Small intestine (tissue), 7 donors: ENCODE data around the gene ZNF334. TPM values are rescaled to one million over a fixed set of nuclear protein-coding genes. Genes with fewer than 3 reads are reported as not detected.

Source experiments
- DNase-seq, 2 donors: peaks; one replicate each; pipeline versions ENCODE4 v3.0.0 to v3.0.0-alpha.2; 2013
- FAIRE-seq: peaks from 2 replicates; lab custom pipeline; 2012; peaks lifted over from hg19 to GRCh38; lab: Jason Lieb, UNC
- H3K27ac ChIP-seq, 3 donors: one replicate each; pipeline ENCODE4 v1.5.1; 2013; ENCODE audit warnings: low read length in 2 of 3, mild to moderate bottlenecking in 2 of 3, control low read depth in 1 of 3, inconsistent platforms in 1 of 3, low read depth in 1 of 3, moderate library complexity in 1 of 3
- H3K27me3 ChIP-seq, 3 donors: one replicate each; pipeline ENCODE4 v1.6.1; 2013; ENCODE audit warnings: low read length in 3 of 3, inconsistent platforms in 1 of 3; ENCODE audit not compliant: control insufficient read depth in 3 of 3, insufficient read depth in 3 of 3
- H3K36me3 ChIP-seq, 3 donors: one replicate each; pipeline ENCODE4 v1.6.1; 2013; ENCODE audit warnings: low read length in 3 of 3, inconsistent platforms in 1 of 3, low read depth in 1 of 3, mild to moderate bottlenecking in 1 of 3, moderate library complexity in 1 of 3; ENCODE audit not compliant: control insufficient read depth in 3 of 3, insufficient read depth in 2 of 3
- H3K4me1 ChIP-seq, 3 donors: one replicate each; pipeline ENCODE4 v1.6.1; 2013; ENCODE audit warnings: low read length in 2 of 3, inconsistent platforms in 1 of 3, low read depth in 1 of 3, mild to moderate bottlenecking in 1 of 3, moderate library complexity in 1 of 3; ENCODE audit not compliant: control insufficient read depth in 3 of 3, insufficient read depth in 2 of 3
- H3K4me3 ChIP-seq, 3 donors: one replicate each; pipeline ENCODE4 v1.5.1; 2013; ENCODE audit warnings: low read length in 3 of 3, control low read depth in 1 of 3, inconsistent platforms in 1 of 3, low read depth in 1 of 3, mild to moderate bottlenecking in 1 of 3, moderate library complexity in 1 of 3
- H3K9me3 ChIP-seq, 2 donors: one replicate each; pipeline ENCODE4 v1.6.1; 2013; ENCODE audit warnings: low read depth in 1 of 2, low read length in 1 of 2; ENCODE audit not compliant: control insufficient read depth in 2 of 2, insufficient read depth in 1 of 2
- WGBS, 3 donors: extraction: QIAGEN DNeasy Blood & Tissue Kit; methylation state at CpG; one replicate each; pipeline ENCODE4 v1.1.7; 2013; 5-methylcytosine and 5-hydroxymethylcytosine counted together
- polyA plus RNA-seq, 4 donors: library from polyadenylated mRNA; stranded (reverse) in 3 of 4; unstranded in 1 of 4; fragments of 200-250 nt in 3 of 4; fragments of 120-200 nt in 1 of 4; gene quantifications; one replicate each; pipeline versions ENCODE4 v1.2.1 to v1.2.3, GENCODE V29; 2013
- donor health status: healthy with polysubstance abuse.
- donor health status: control.
- donor health status: control.
- donor health status: Bipolar disorder and iron deficiency.
- donor health status: healthy.

Gene ZNF334
- polyA plus RNA-seq, 4 donors, result 0.54 to 32.6 (median 1.7) TPM

GRCh38 chr20:46555370-46555956 lies 42.1 kb upstream of the ZNF334 start:
- Histone ChIP-seq H3K4me3 (no peak overlapping the region), H3K9me3 (no peaks in the 10 kb centered on the region), H3K36me3 (no peaks in the 10 kb centered on the region), H3K27ac (no peak overlapping the region), H3K4me1 (peaks cover 0 to 5% (median 0%) of the 10 kb centered on the region in 3 donors), H3K27me3 (no peaks in the 10 kb centered on the region)
- no peak for FAIRE-seq
- WGBS, 3 donors, result 74 to 79% (median 75%) methylated on average over 4 of the region's 4 CpGs
- DNase-seq, result no peak

- H3K36me3 ChIP-seq, result no peaks in the 10 kb centered on the region
- H3K4me1 ChIP-seq, result peaks cover 0 to 5% (median 0%) of the 10 kb centered on the region in 3 donors
- FAIRE-seq, result no peak
- H3K9me3 ChIP-seq, result no peaks in the 10 kb centered on the region
- H3K4me3 ChIP-seq, result no peak overlapping the region
- 63 to 68% (median 67%) methylated on average over 3 of the region's 3 CpGs for WGBS, 3 donors
- H3K27ac ChIP-seq, result no peak overlapping the region
- no peak for DNase-seq
- H3K27me3 ChIP-seq, result no peaks in the 10 kb centered on the region
Observed at GRCh38 chr20:46554828-46555227, 41.5 kb upstream of the ZNF334 start.

DNA sequence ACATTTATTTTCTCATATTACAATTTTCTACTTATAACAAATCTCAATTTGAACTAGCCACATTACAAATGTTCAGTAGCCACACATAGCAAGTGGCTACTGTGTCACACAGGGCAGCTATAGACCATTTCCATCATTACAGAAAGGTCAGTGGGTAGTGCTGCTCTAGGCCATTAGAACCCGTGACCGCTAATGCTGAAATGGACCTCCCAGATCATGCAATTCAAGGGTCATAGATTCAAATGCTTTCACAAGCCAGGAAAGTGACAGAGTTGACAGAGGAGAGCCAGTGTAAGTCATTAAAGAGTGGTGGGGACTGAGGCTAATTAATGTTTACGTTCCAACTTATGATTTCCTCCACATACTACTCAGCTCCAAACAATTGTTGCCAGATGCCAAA lies 40.6 kb upstream of the ZNF334 start:
- 87 to 92% (median 91%) methylated on average over 3 of the region's 3 CpGs for WGBS, 3 donors
- peaks cover 0 to 5% (median 0%) of the 10 kb centered on the region in 3 donors for H3K4me1 ChIP-seq
- no peaks in the 10 kb centered on the region for H3K27me3 ChIP-seq
- FAIRE-seq (no peak), DNase-seq (no peak)
- no peaks in the 10 kb centered on the region for H3K36me3 ChIP-seq
- no peak overlapping the region for H3K27ac ChIP-seq
- no peaks in the 10 kb centered on the region for H3K9me3 ChIP-seq
- H3K4me3 ChIP-seq, result no peak overlapping the region

GRCh38 chr20:46552460-46553420 lies 39.4 kb upstream of the ZNF334 start:
- Histone ChIP-seq H3K27ac (peak overlapping the region in 1 of 3 donors; percentile 66), H3K27me3 (peaks cover 0 to 2% (median 0%) of the 10 kb centered on the region in 3 donors), H3K36me3 (no peaks in the 10 kb centered on the region), H3K4me3 (no peak overlapping the region), H3K4me1 (peaks cover 0 to 5% (median 0%) of the 10 kb centered on the region in 3 donors), H3K9me3 (no peaks in the 10 kb centered on the region)
- FAIRE-seq (no peak), DNase-seq (peak in 1 of 2 donors; percentile 36)
- 64 to 74% (median 69%) methylated on average over 4 of the region's 4 CpGs for WGBS, 3 donors

DNA sequence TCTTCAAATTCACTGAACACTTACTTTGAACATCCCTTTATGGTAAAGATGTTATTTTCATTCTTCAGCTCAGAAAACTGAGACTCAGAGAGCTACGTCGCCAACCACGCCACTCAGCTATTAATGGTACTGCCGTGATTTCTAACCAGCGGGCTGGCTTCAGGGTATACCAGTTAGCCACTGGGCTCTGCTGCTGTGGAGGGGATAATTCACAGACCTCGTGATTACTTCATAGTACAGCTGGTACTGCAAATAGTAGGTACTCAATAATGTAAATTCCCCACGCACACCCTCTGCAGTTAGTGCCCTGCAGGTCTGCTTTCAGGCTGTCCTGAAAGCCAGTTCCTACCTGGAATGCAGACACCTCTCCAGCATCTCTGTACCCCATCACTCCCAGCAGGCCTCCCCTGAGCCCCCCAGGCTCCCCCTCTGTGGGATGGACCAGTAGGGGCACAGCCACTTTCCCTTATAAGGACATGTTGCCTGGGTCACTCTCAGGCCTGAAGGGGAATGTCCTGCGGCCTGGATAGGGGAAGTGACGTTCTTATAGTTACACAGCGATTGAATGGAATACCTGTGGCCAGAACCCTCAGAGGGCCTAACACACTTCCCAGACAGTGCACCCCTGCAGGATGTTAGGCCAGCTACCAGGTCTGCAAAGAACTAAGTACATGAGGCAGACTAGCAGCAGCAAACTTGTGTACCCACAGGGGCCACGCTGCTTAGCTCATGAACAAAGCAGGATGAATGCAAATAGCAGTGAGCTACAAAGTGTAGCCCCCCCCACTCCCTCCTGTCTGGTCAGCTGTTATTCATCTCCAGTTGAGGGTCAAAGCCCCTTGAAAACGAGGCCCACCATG lies 38.4 kb upstream of the ZNF334 start:
- 70 to 75% (median 73%) methylated on average over 12 of the region's 12 CpGs for WGBS, 3 donors
- H3K9me3 ChIP-seq, result no peaks in the 10 kb centered on the region
- no peaks in the 10 kb centered on the region for H3K36me3 ChIP-seq
- H3K27me3 ChIP-seq, result peaks cover 0 to 2% (median 0%) of the 10 kb centered on the region in 3 donors
- H3K4me1 ChIP-seq, result peaks cover 0 to 5% (median 0%) of the 10 kb centered on the region in 3 donors
- FAIRE-seq (no peak), DNase-seq (no peak)
- no peak overlapping the region for H3K27ac ChIP-seq
- H3K4me3 ChIP-seq, result no peak overlapping the region

DNA sequence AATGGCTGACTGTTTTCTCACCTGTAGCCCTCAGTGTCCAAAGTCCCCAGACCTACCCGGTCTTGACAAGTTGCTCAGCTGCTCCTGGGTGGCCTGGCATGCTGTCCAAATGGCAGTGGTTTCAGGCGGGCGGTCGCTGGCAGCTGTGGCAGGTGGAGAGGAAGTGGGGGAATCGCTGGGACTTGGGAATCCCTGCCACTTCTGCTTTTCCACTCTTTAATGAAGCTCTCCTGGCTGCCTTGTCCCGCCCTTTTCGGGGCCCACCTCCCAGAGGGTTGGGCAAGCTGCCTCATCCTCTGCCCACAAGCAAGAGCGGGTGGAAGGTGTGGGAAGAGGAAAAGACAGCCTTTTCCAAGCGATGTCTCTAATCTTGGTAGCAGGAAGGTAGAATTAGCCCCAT lies 37.1 kb upstream of the ZNF334 start, which contains the start of gene OCSTAMP:
Gene OCSTAMP (minus strand): TSS at position 194 of the 400 bp plus-strand sequence. CDS start 94 bp downstream, at position 100.
- Histone ChIP-seq H3K27me3 (peaks cover 0 to 2% (median 0%) of the 10 kb centered on the region in 3 donors), H3K36me3 (no peaks in the 10 kb centered on the region), H3K4me3 (no peak within 1 kb of the TSS), H3K9me3 (no peaks in the 10 kb centered on the region), H3K4me1 (peaks cover 0 to 5% (median 0%) of the 10 kb centered on the region in 3 donors), H3K27ac (no peak within 1 kb of the TSS)
- FAIRE-seq (no peak), DNase-seq (no peak)
- 56 to 63% (median 61%) methylated on average over 9 of the region's 9 CpGs for WGBS, 3 donors

- Histone ChIP-seq H3K4me1 (peaks cover 0 to 5% (median 0%) of the 10 kb centered on the region in 3 donors), H3K4me3 (no peak overlapping the region), H3K36me3 (no peaks in the 10 kb centered on the region), H3K27me3 (peaks cover 0 to 2% (median 0%) of the 10 kb centered on the region in 3 donors), H3K27ac (no peak overlapping the region), H3K9me3 (no peaks in the 10 kb centered on the region)
- WGBS, 3 donors, result 77 to 82% (median 81%) methylated on average over 4 of the region's 4 CpGs
- no peak for DNase-seq
- FAIRE-seq, result no peak
Observed at GRCh38 chr20:46549188-46549972, 36.0 kb upstream of the ZNF334 start.
